Left renal pelvis (tissue), 4 donors: ENCODE results near the gene TTLL7. TPM values are rescaled to one million over a fixed set of nuclear protein-coding genes. Genes with fewer than 3 reads are reported as not detected.
"Not testable (repeated sequence)": the region's sequence is repeated elsewhere in the genome, so short reads cannot be mapped to it uniquely, and the experiment has no call there.

Experiments used
- DNase-seq, 4 donors: peaks; one replicate each; pipeline ENCODE4 v3.0.0-alpha.2; 2013; ENCODE audit warnings: low read depth in 4 of 4, low spot score in 3 of 4
- polyA plus RNA-seq, 4 donors: library from polyadenylated mRNA; unstranded; fragments of 120-200 nt; gene quantifications; one replicate each; pipeline ENCODE4 v1.2.1, GENCODE V29; 2013; ENCODE audit not compliant: insufficient read length in 4 of 4

The TTLL7 gene
- polyA plus RNA-seq, 4 donors = 3.4 to 10.8 (median 5.0) TPM

DNA sequence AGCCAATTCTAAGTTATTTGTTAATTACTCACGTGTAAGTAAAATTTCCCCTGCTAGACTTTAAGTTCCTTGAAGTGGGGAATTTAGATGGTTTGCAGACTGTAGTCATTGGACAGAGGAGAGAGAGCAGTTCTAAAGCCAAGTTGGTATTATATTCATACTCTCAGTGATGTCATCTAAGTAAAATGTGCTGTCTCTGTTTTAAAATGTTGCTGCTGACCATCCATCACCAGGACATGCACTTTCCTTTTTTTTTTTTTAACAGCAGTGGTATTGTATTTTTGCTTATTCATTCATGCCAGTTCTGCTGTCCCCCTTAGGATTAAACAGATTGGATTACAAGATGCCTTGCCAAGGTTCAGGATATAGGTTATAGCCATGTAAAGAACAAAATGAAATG, 2.3 kb downstream of the TTLL7 start:
- DNase-seq = no peak

DNA sequence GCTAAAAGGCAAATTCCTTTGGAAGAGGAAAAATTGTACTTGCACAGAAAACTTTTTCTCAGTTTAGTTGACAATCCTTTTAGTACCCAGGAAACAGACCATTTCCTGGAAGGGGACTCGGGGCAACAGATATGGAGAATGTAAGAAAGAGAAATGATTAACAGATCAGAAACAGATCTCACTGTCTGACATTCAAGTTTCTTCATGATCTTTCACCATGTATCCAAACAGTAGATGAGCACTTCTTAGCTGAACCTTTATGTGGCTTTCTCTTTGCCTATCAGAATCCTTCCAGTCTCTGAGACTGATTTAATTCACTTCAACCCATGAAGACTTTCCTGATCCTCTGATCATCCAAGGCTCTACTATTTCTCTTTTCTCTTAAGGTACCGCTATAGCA, 2.7 kb downstream of the TTLL7 start:
- no peak for DNase-seq

GRCh38 chr1:83995649-83996048, 3.3 kb downstream of the TTLL7 start:
- DNase-seq = no peak

DNA sequence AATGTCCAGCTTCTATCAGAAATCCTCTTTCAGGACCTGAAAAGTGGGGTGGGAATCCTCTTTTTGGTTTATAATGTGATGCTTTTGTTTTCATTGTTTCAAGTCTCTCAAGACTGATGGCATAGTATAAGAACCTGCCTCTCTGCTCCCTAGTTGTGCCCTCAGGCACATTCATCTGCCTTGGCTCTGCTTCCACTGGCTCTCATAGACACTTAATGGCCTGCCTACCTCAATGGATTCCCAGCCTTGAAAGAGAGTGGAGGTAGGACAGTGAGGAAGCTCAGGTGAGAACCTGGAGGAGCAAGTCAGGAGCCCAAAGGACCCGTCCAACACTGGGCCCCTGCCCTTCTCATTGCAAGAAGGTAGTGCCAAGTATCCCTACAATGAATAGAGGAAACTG, 4.8 kb downstream of the TTLL7 start:
- no peak for DNase-seq

DNA sequence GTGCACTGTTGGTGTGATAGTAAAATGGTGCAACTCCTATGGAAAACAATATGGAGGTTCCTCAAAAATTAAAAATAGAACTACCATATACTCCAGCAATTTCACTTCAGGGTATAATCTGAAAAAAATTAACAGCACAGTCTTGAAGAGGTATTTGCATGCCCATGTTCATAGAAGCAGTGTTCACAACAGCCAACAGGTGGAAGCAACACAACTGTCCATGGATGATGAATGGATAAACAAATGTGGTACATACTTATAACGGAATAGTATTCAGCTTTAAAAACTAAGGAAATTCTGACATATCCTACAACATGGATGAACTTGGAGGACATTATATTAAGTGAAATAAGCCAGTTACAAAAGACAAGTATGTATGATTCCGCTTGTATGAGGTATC, 8.2 kb downstream of the TTLL7 start:
- no peak for DNase-seq

GRCh38 chr1:83985048-83985447, 13.9 kb downstream of the TTLL7 start:
- DNase-seq = no peak

GRCh38 chr1:83983918-83984317, 15.0 kb downstream of the TTLL7 start:
- DNase-seq = not testable (repeated sequence)

- DNase-seq = no peak
Observed at GRCh38 chr1:83978056-83978455, 20.9 kb downstream of the TTLL7 start.

DNA sequence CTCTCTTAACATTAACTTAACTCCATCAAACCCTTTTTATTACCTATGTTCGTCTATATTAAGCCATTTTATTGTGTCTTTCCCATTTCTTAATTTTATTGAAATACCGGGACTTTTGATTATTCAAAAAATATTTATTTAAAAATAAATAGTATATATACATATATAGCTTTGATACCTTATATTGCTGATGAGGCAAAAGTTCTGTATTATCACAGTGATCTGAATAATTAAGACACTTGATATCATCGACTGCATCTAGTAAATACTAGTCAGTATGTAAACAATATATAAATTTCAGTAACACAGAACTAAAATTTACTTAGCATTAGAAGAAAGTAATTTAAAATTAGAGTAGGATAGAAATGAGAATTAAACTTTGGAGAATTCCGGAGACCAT, 22.0 kb downstream of the TTLL7 start:
- no peak for DNase-seq

GRCh38 chr1:83970802-83971201, 28.1 kb downstream of the TTLL7 start:
- no peak for DNase-seq

DNA sequence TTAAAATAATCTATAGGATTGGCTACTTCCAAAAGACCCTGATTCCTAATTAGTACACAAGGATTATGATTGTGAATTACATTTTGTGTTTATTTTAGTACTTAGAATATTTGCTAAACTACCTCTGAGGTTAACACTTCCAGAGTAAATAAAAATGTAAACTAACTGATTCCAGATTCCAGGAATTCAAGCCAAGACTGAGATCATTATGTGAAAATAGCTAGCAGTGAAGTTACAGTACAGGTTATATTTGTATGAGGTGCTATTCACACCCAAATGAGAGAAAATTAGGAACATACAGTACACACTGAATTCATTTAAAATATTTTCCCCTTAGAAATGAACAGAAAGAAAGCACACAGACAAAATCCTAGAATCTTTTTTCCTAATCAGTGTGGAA, 28.8 kb downstream of the TTLL7 start:
- DNase-seq = no peak

- DNase-seq = no peak
Observed at GRCh38 chr1:83967336-83967735, 31.6 kb downstream of the TTLL7 start.

DNA sequence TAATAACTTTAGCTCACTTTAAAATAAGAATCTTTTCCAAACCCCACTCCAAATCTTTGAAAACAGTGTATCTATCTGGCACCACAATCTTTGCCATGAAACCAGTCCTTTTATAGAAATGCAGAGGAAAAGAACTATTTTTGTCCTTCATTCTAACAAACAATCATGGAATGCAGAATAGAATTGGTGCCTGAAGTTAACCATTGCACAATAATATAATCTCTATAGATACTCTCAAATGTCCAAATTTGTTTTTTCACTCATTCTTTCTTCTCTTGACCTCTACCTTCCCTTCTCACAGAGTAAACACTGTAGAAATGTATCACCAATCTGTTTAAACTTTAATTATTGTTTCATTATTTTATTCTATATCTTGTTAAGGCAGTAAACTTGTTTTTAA, 34.8 kb downstream of the TTLL7 start:
- no peak for DNase-seq

DNA sequence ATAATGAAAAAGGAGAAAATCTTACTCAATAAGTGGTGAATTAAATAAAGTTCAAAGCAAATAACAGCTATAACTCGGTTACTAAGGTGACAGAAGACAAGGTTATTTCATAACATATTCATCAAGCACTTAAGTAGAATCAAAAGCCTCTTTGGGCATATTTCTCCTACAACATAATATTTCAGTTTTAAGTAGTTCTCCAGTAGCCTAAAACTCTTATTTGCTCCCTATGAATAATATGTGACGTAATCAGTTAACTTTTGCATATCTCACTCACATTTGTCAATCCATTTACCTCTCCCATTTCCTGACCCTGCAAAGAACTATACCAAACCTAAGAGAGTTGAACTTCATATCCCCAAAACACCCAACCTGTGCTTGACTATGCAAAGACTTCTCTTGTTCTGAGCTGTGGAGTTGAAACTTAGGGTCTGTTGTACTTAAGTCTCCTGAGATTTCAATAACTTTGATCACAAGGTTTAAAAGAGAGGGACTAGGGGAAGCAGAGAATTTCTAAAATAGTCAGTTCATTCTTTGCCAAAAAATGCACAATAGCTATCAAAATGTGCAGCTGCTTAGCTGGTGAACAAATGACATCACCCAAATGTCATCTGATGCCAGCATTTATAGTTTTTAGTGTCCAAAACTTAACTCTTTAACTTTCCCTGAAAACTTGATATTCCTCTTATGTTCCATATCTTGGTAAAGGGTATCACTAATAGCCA, 37.2 kb downstream of the TTLL7 start:
- DNase-seq = no peak

DNA sequence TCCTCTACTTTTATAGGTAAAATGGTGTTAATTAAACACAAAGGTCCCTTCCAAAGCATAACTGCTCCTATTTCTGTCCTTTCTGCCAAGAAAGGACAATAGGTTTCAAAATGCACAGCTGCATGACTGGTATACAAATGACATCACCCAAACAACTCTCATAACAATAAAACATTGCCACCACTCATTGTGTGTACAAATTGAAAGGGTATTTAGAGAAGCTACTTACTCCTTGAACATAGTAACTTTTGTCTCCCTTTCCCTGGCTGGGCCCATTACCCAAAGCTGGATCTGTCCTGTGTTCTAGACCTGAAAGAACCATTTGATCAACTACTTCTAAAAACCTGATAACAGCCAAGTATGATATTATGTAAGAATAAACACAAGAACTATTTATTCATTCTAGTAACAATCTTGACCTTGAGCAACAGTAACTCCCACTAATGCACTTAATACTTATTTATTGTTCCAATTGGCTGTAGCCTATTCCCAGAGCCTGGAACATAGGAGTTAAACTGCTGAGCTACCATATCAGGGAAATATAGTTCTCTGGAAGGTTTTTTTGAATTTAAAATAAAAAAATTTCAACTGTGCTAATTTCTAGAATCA, 38.2 kb downstream of the TTLL7 start:
- DNase-seq = no peak

GRCh38 chr1:83959824-83960498, 39.0 kb downstream of the TTLL7 start:
- no peak for DNase-seq

DNA sequence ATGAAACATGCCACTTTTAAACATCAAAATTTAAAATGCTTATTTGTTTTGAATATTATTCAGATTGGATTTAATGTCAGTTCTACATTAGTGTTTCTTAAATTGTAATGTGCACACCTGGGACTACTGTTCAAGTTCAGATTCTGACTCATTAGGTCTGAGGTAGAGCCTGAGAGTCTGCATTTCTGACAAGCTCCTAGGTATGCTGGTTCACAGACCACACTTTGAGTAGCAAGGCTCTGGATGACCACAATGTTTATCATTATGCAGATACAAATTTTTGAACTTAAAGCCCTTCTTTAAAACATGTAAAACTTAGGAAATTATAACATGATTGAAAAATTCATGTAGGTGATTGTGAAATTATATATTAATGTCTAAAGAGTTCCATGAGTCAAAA, 40.2 kb downstream of the TTLL7 start:
- no peak for DNase-seq

GRCh38 chr1:83954166-83954823, 44.6 kb downstream of the TTLL7 start:
- DNase-seq = no peak

DNA sequence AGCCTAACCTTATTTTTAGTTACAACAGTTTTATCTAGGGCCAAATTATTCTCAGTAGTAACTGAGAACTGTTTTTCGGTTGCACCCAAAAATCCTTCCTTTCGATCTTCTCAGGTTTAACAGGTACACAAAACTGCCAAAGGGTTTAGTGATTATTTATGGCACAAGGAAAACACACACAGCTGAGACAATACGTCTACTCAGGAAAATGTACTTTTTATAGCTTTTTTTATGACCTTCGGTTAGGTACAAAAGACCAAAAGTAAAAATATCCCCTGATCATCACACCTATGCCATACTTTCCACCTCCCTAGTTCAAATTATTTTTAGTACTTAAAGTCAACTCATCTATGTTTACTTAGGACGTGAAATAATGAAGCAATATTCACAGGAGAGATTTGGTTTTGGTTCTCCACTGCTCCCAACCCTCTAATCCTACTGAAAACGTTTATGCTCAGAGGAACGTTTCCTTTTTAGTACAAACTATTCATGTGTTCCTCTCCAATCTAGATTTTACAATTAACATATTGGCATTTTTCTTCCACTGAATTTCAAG, 48.7 kb downstream of the TTLL7 start:
- no peak for DNase-seq

GRCh38 chr1:83942914-83943313, 56.0 kb downstream of the TTLL7 start:
- DNase-seq = no peak

GRCh38 chr1:83934550-83934949, 64.4 kb downstream of the TTLL7 start:
- DNase-seq = no peak
